WTC11 (cell line): ENCODE results near the gene UBXN10. TPM values are rescaled to one million over a fixed set of nuclear protein-coding genes. Genes with fewer than 3 reads are reported as not detected.

Source experiments
- ATAC-seq: fragments of 200-7000 bp; cut with Tn5 transposase; 2 replicates; pipeline ENCODE4 v1.10.0; 2021; ENCODE audit warnings: mild to moderate bottlenecking, moderate library complexity
- CTCF ChIA-PET: fragments of 300-600 bp; sonication (Branson Sonifier 250); formaldehyde crosslinking; loops from one replicate; lab custom pipeline; 2021; ENCODE audit warnings: antibody characterized with exemption; lab: Charles Lee
- POLR2A ChIA-PET: fragments of 350-600 bp; sonication (Branson Sonifier 250); formaldehyde crosslinking; loops from one replicate; lab custom pipeline; 2021; ENCODE audit warnings: antibody characterized with exemption; lab: Charles Lee
- DNase-seq: peaks from one replicate; pipeline ENCODE4 v3.0.0; 2021; ENCODE audit warnings: low spot score
- H3K27ac Mint-ChIP-seq: 2 replicates; pipeline ENCODE4 v1.8.0; 2021; ENCODE audit warnings: mixed read lengths
- H3K27me3 Mint-ChIP-seq: 2 replicates; pipeline ENCODE4 v1.8.0; 2021; ENCODE audit warnings: low read depth, mild to moderate bottlenecking, moderate library complexity, mixed read lengths
- H3K36me3 Mint-ChIP-seq: 2 replicates; pipeline ENCODE4 v1.8.0; 2021; ENCODE audit warnings: mixed read lengths
- H3K4me1 Mint-ChIP-seq: 2 replicates; pipeline ENCODE4 v1.8.0; 2022; ENCODE audit warnings: mixed read lengths
- H3K4me3 Mint-ChIP-seq: 2 replicates; pipeline ENCODE4 v1.8.0; 2021; ENCODE audit warnings: mild to moderate bottlenecking, moderate library complexity, mixed read lengths
- H3K9me3 Mint-ChIP-seq: 2 replicates; pipeline ENCODE4 v1.8.0; 2021; ENCODE audit warnings: mixed read lengths
- ATF2 ChIP-seq: sonication (generic); formaldehyde crosslinking; IDR thresholded peaks from 2 replicates; pipeline ENCODE4 v1.8.1; 2022; ENCODE audit warnings: low read depth, missing genetic modification reagents, borderline replicate concordance
- ATF3 ChIP-seq: sonication (generic); formaldehyde crosslinking; conservative IDR thresholded peaks from 2 replicates; pipeline ENCODE4 v1.8.1; 2022; ENCODE audit warnings: mild to moderate bottlenecking, missing genetic modification reagents
- CREM ChIP-seq: sonication (generic); formaldehyde crosslinking; IDR thresholded peaks from 2 replicates; pipeline ENCODE4 v1.8.1; 2022; ENCODE audit warnings: mild to moderate bottlenecking, missing genetic modification reagents, moderate library complexity
- ELF4 ChIP-seq: sonication (generic); formaldehyde crosslinking; IDR thresholded peaks from 2 replicates; pipeline ENCODE4 v1.8.1; 2022; ENCODE audit warnings: low read depth, mild to moderate bottlenecking, moderate library complexity, missing genetic modification reagents
- FOXP4 ChIP-seq: sonication (generic); formaldehyde crosslinking; IDR thresholded peaks from 2 replicates; pipeline ENCODE4 v1.8.0; 2022; ENCODE audit warnings: mild to moderate bottlenecking, missing genetic modification reagents
- HMGXB4 ChIP-seq: sonication (generic); formaldehyde crosslinking; IDR thresholded peaks from 2 replicates; pipeline ENCODE4 v1.8.1; 2023; ENCODE audit warnings: mild to moderate bottlenecking, moderate library complexity, missing genetic modification reagents
- NFYB ChIP-seq: sonication (generic); formaldehyde crosslinking; conservative IDR thresholded peaks from 2 replicates; pipeline ENCODE4 v1.8.0; 2022; ENCODE audit warnings: low read depth, missing genetic modification reagents
- OVOL2 ChIP-seq: fragments of 250-450 bp; sonication (Bioruptor Pico); IDR thresholded peaks from 2 replicates; pipeline ENCODE4 v1.9.0; 2021; ENCODE audit warnings: mild to moderate bottlenecking, borderline replicate concordance
- PRRX2 ChIP-seq: fragments of 250-450 bp; sonication (Bioruptor Pico); IDR thresholded peaks from 2 replicates; pipeline ENCODE4 v1.8.0; 2021; ENCODE audit warnings: mild to moderate bottlenecking
- USF1 ChIP-seq: sonication (generic); formaldehyde crosslinking; IDR thresholded peaks from 2 replicates; pipeline ENCODE4 v1.8.0; 2022; ENCODE audit warnings: mild to moderate bottlenecking, missing genetic modification reagents
- ZNF219 ChIP-seq: sonication (generic); formaldehyde crosslinking; IDR thresholded peaks from 2 replicates; pipeline ENCODE4 v1.8.0; 2023; ENCODE audit warnings: missing genetic modification reagents, mild to moderate bottlenecking, borderline replicate concordance
- ZNF512 ChIP-seq: sonication (generic); formaldehyde crosslinking; IDR thresholded peaks from 2 replicates; pipeline ENCODE4 v1.8.1; 2022; ENCODE audit warnings: missing genetic modification reagents, borderline replicate concordance
- ZNF532 ChIP-seq: fragments of 250-450 bp; sonication (Bioruptor Pico); IDR thresholded peaks from 2 replicates; pipeline ENCODE4 v1.9.0; 2021; ENCODE audit warnings: mild to moderate bottlenecking, borderline replicate concordance
- total RNA-seq: library from RNA; stranded (reverse); gene quantifications from 3 replicates; pipeline ENCODE4 v1.2.3, GENCODE V29; 2021

UBXN10 gene
- total RNA-seq, 1 experiment from 2014 or later: 0.52 TPM

GRCh38 chr1:20187813-20188454 lies 2.0 kb downstream of the UBXN10 start:
- DNase-seq (no peak), ATAC-seq (no peak)
- Mint-ChIP-seq H3K4me3 (no peak overlapping the region), H3K36me3 (no peaks in the 10 kb centered on the region), H3K9me3 (no peaks in the 10 kb centered on the region), H3K27me3 (peaks cover 45% of the 10 kb centered on the region), H3K4me1 (peaks cover 24% of the 10 kb centered on the region), H3K27ac (no peak overlapping the region)
- TF ChIP-seq CREM (CRISPR knock-in tag): no peak
- TF ChIP-seq ZNF219 (CRISPR knock-in tag): no peak
- no peak for TF ChIP-seq HMGXB4 (CRISPR knock-in tag)
- TF ChIP-seq ZNF512 (CRISPR knock-in tag): no peak
- no peak for TF ChIP-seq PRRX2 (CRISPR knock-in tag)
- TF ChIP-seq USF1 (CRISPR knock-in tag): no peak
- TF ChIP-seq NFYB (CRISPR knock-in tag): no peak
- TF ChIP-seq FOXP4 (CRISPR knock-in tag): no peak
- no peak for TF ChIP-seq ATF3 (CRISPR knock-in tag)
- TF ChIP-seq ATF2 (CRISPR knock-in tag): no peak
- no peak for TF ChIP-seq OVOL2 (CRISPR knock-in tag)
- no peak for TF ChIP-seq ELF4 (CRISPR knock-in tag)
- no peak for TF ChIP-seq ZNF532 (CRISPR knock-in tag)
- ChIA-PET CTCF (interaction anchor here (1.5 to 1.7 kb wide), 2 partner anchors 25 to 36 kb away, joined by 4 to 7 read pairs; no protein-coding TSS in a partner anchor), POLR2A (no interaction called here)
